K562 (cell line): ENCODE data around the gene RAB24. TPM values are rescaled to one million over a fixed set of nuclear protein-coding genes. Genes with fewer than 3 reads are reported as not detected.

Experiments
- CAMTA2 ChIP-seq: fragments of 250-450 bp; sonication (Bioruptor Pico); conservative IDR thresholded peaks from 2 replicates; pipeline ENCODE4 v1.5.1; 2022
- CHD4 ChIP-seq: fragments of 200-600 bp; sonication (generic); IDR thresholded peaks from 3 replicates; pipeline ENCODE4 v1.6.1; 2012; ENCODE audit warnings: low read depth, mild to moderate bottlenecking, mixed read lengths, low read length, inconsistent platforms; ENCODE audit not compliant: insufficient read depth, insufficient replicate concordance, poor library complexity, severe bottlenecking
- CREBBP ChIP-seq: IDR thresholded peaks from one replicate; pipeline ENCODE4 v1.6.1; 2012; ENCODE audit warnings: low read depth, mild to moderate bottlenecking, control low read depth, inconsistent platforms, low read length
- GATAD2B ChIP-seq: fragments of 450-650 bp; IDR thresholded peaks from 2 replicates; pipeline ENCODE4 v1.6.1; 2017; ENCODE audit warnings: mild to moderate bottlenecking, borderline replicate concordance
- HNRNPH1 ChIP-seq: fragments of 200-400 bp; formaldehyde crosslinking; optimal IDR thresholded peaks from 2 replicates; pipeline ENCODE3; 2017; ENCODE audit warnings: low read depth, mild to moderate bottlenecking, low read length, moderate library complexity
- KDM5B ChIP-seq: fragments of 200-600 bp; sonication (generic); IDR thresholded peaks from 2 replicates; pipeline ENCODE4 v1.6.1; 2012; ENCODE audit warnings: low read depth, mild to moderate bottlenecking, moderate library complexity, low read length, control low read depth, inconsistent platforms; ENCODE audit not compliant: insufficient replicate concordance
- MLLT1 ChIP-seq, 2 experiments: fragments of 450-650 bp; IDR thresholded peaks; 2 replicates each; pipeline ENCODE4 v1.6.1; 2016
- MTA3 ChIP-seq: fragments of 450-650 bp; formaldehyde crosslinking; IDR thresholded peaks from 2 replicates; pipeline ENCODE4 v1.6.1; 2017; ENCODE audit warnings: mild to moderate bottlenecking, borderline replicate concordance
- REST ChIP-seq, 2 experiments: fragments of 450-650 bp; formaldehyde crosslinking in 1 of 2; IDR thresholded peaks; 2 replicates each; pipeline versions ENCODE4 v1.4.0 to v1.6.1; 2014 to 2020; ENCODE audit warnings: mild to moderate bottlenecking in 2 of 2, borderline replicate concordance in 1 of 2, low read depth in 1 of 2
- ZFP36 ChIP-seq: fragments of 150-350 bp; IDR thresholded peaks from 2 replicates; pipeline ENCODE4 v1.6.1; 2018; ENCODE audit warnings: low read length, low read depth; ENCODE audit not compliant: partially characterized antibody
- ZMIZ1 ChIP-seq, 2 experiments: fragments of 150-350 bp in 1 of 2; IDR thresholded peaks; 2 replicates each; pipeline ENCODE4 v1.6.1; 2012 to 2016; ENCODE audit warnings: low read depth in 2 of 2, low read length in 2 of 2, mild to moderate bottlenecking in 1 of 2, moderate library complexity in 1 of 2
- ZNF316 ChIP-seq: fragments of 450-650 bp; IDR thresholded peaks from 2 replicates; pipeline ENCODE4 v1.6.1; 2016
- polyA plus RNA-seq, 8 experiments: library from polyadenylated mRNA; depleted of rRNA in 4 of 8; stranded (reverse) in 5 of 8; unstranded in 3 of 8; fragments of >200 nt; fragmentation: Nextera tagmentation in 2 of 8; fragmentation: Illumina TruSeq in 1 of 8; extraction: Ambion mirVana in 2 of 8; extraction: Trizol in 1 of 8; gene quantifications; 2 replicates each; pipeline versions ENCODE4 v1.2.1 to v1.2.3, GENCODE V29; 2011 to 2014; ENCODE audit warnings: inconsistent platforms in 1 of 8, missing spikeins in 1 of 8
- total RNA-seq, 7 experiments: library from RNA; depleted of rRNA in 6 of 7; stranded (reverse); fragments of >200 nt in 6 of 7; fragmentation: Illumina TruSeq in 2 of 7; extraction: Trizol in 2 of 7; gene quantifications; 2 replicates each; pipeline versions ENCODE4 v1.2.1 to v1.2.3, GENCODE V29; 2011 to 2021; ENCODE audit warnings: low replicate concordance in 1 of 7

The RAB24 gene
- total and polyA plus RNA-seq, 9 of the 15 experiments (the other 6 are each of a cell fraction or from before 2014, with no cell fraction given), result 13.9 to 107 (median 34.8) TPM

GRCh38 chr5:177351392-177352329 lies 48.1 kb upstream of the RAB24 start, which contains the start of gene LMAN2 (continued):
- TF ChIP-seq REST (IDR thresholded peaks at IDR 0.05; ENCODE audit: borderline replicate concordance), result no peak
- no peak for TF ChIP-seq REST (CRISPR knock-in tag; IDR thresholded peaks at IDR 0.05; ENCODE audit: low read depth)
- TF ChIP-seq CAMTA2 (CRISPR knock-in tag), result no peak
- TF ChIP-seq GATAD2B, result peak; percentile 78; the same call in 1 of the 2 replicates
- no peak for TF ChIP-seq CHD4
- TF ChIP-seq MLLT1 (IDR thresholded peaks at IDR 0.05), result peak; percentile 52 to 69; a peak in 2 of 4 replicates
- TF ChIP-seq ZMIZ1 (IDR thresholded peaks at IDR 0.05; ENCODE audit: low read depth in 2 of 2, low read length in 2 of 2), result 0 out of 4 replicates have a peak, but pooled peaks of 1 of the 2 experiments have one; percentile 12
- TF ChIP-seq CREBBP, result no peak
- no peak for TF ChIP-seq HNRNPH1
- no peak for TF ChIP-seq ZNF316
- TF ChIP-seq KDM5B, result peak; percentile 63
- TF ChIP-seq MTA3, result peak; percentile 81; the same call in 1 of the 2 replicates
- no peak for TF ChIP-seq ZFP36
